HCT116 (cell line): Measurements from ENCODE around the gene SLC25A33. TPM values are rescaled to one million over a fixed set of nuclear protein-coding genes. Genes with fewer than 3 reads are reported as not detected.

Source experiments
- ATAC-seq: fragments of 200-7000 bp; cut with Tn5 transposase; 2 replicates; pipeline ENCODE4 v1.9.1; 2020; ENCODE audit warnings: mild to moderate bottlenecking, moderate library complexity
- BruUV-seq: library from RNA; stranded (reverse); fragments of 400-500 nt; replicated peaks from 2 replicates; lab custom pipeline; 2021; lab: Mats Ljungman, UMichigan
- CTCF ChIA-PET: fragments of 300-600 bp; sonication (Branson Sonifier 250); formaldehyde crosslinking; loops from one replicate; lab custom pipeline; 2021; ENCODE audit warnings: antibody characterized with exemption; lab: Charles Lee
- POLR2A ChIA-PET: fragments of 300-600, 350-600 bp; sonication (Branson Sonifier 250); formaldehyde crosslinking; loops from one replicate; lab custom pipeline; 2021; ENCODE audit warnings: antibody characterized with exemption; lab: Charles Lee
- RAD21 ChIA-PET, 2 experiments: fragments of 300-600 bp; sonication (Branson Sonifier 250); formaldehyde crosslinking; loops; one replicate each; lab custom pipeline; 2023; ENCODE audit warnings: low total read pairs in 2 of 2; ENCODE audit not compliant: uncharacterized antibody in 2 of 2, unreplicated experiment in 2 of 2, low non-redundant PET in 1 of 2; lab: Charles Lee
- DNase-seq: peaks from one replicate; pipeline ENCODE4 v3.0.0-alpha.2; 2010; ENCODE audit warnings: low read depth, low spot score
- H2AFZ ChIP-seq: fragments of 200-600 bp; shearing (Covaris generic), sonication (generic); 2 replicates; pipeline ENCODE4 v1.6.1; 2017; ENCODE audit warnings: low read depth, mixed run types, mixed read lengths, antibody characterized with exemption, low read length; ENCODE audit not compliant: poor library complexity, severe bottlenecking
- H3K27ac ChIP-seq: 2 replicates; pipeline ENCODE4 v1.5.1; 2012; ENCODE audit warnings: low read depth, low read length
- H3K27me3 ChIP-seq: fragments of 200-600 bp; sonication (generic); 2 replicates; pipeline ENCODE4 v1.6.1; 2016; ENCODE audit warnings: mixed run types, low read length, mixed read lengths; ENCODE audit not compliant: insufficient read depth
- H3K36me3 ChIP-seq, 2 experiments: fragments of 200-500 bp in 1 of 2; fragments of 200-600 bp in 1 of 2; sonication (Bioruptor generic) in 1 of 2; sonication (generic) in 1 of 2; 2 replicates each; pipeline versions ENCODE4 v1.5.1 to v1.6.1; 2014 to 2016; ENCODE audit warnings: low read length in 2 of 2, inconsistent platforms in 1 of 2, mixed read lengths in 1 of 2, mixed run types in 1 of 2; ENCODE audit not compliant: insufficient read depth in 2 of 2, control insufficient read depth in 1 of 2
- H3K4me1 ChIP-seq, 2 experiments: fragments of 200-600 bp in 1 of 2; sonication (generic) in 1 of 2; 2 replicates each; pipeline versions ENCODE4 v1.5.1 to v1.6.1; 2012 to 2017; ENCODE audit warnings: low read length in 2 of 2, inconsistent platforms in 1 of 2, mild to moderate bottlenecking in 1 of 2, mixed read lengths in 1 of 2, mixed run types in 1 of 2, moderate library complexity in 1 of 2; ENCODE audit not compliant: insufficient read depth in 2 of 2, control insufficient read depth in 1 of 2
- H3K4me2 ChIP-seq: fragments of 200-600 bp; sonication (generic); 2 replicates; pipeline ENCODE4 v1.6.1; 2017; ENCODE audit warnings: mixed run types, low read length, mixed read lengths
- H3K4me3 ChIP-seq, 2 experiments: fragments of 200-600 bp in 1 of 2; sonication (generic) in 1 of 2; replicated peaks in 1 of 2; 2 replicates each; pipeline ENCODE4 v1.5.1; 2011 to 2016; ENCODE audit warnings: low read length in 2 of 2, control low read depth in 1 of 2, low read depth in 1 of 2, mild to moderate bottlenecking in 1 of 2, mixed read lengths in 1 of 2, mixed run types in 1 of 2
- H3K79me2 ChIP-seq: fragments of 200-600 bp; sonication (generic); 2 replicates; pipeline ENCODE4 v1.6.1; 2017; ENCODE audit warnings: mild to moderate bottlenecking, mixed run types, low read length, moderate library complexity, mixed read lengths; ENCODE audit not compliant: insufficient read depth
- H3K9ac ChIP-seq: fragments of 200-600 bp; sonication (generic); 2 replicates; pipeline ENCODE4 v1.6.1; 2016; ENCODE audit warnings: low read length, mixed read lengths
- H3K9me2 ChIP-seq: fragments of 200-600 bp; sonication (generic), shearing (Covaris generic); 2 replicates; pipeline ENCODE4 v1.6.1; 2017; ENCODE audit warnings: mixed run types, mild to moderate bottlenecking, moderate library complexity; ENCODE audit not compliant: insufficient read depth
- H3K9me3 ChIP-seq, 2 experiments: fragments of 200-500 bp in 1 of 2; fragments of 200-600 bp in 1 of 2; sonication (Bioruptor generic) in 1 of 2; sonication (generic) in 1 of 2; 2 replicates each; pipeline ENCODE4 v1.6.1; 2014 to 2017; ENCODE audit warnings: low read length in 2 of 2, mixed read lengths in 2 of 2, inconsistent platforms in 1 of 2, low read depth in 1 of 2, mild to moderate bottlenecking in 1 of 2, mixed run types in 1 of 2, moderate library complexity in 1 of 2; ENCODE audit not compliant: control insufficient read depth in 1 of 2, insufficient read depth in 1 of 2
- H4K20me1 ChIP-seq: fragments of 200-600 bp; sonication (generic), shearing (Covaris generic); 2 replicates; pipeline ENCODE4 v1.6.1; 2017; ENCODE audit warnings: mixed run types, mild to moderate bottlenecking, moderate library complexity; ENCODE audit not compliant: insufficient read depth
- EGR1 ChIP-seq: IDR thresholded peaks from 2 replicates; pipeline ENCODE4 v1.6.1; 2012; ENCODE audit warnings: low read depth
- FOSL1 ChIP-seq: IDR thresholded peaks from 2 replicates; pipeline ENCODE4 v1.6.1; 2012; ENCODE audit warnings: low read depth
- POLR2A ChIP-seq: IDR thresholded peaks from 2 replicates; pipeline ENCODE4 v1.7.0; 2011; ENCODE audit warnings: borderline replicate concordance; ENCODE audit not compliant: insufficient read depth, insufficient read length; ENCODE audit errors: extremely low read depth
- RAD21 ChIP-seq: IDR thresholded peaks from 2 replicates; pipeline ENCODE4 v1.6.1; 2012; ENCODE audit warnings: low read depth, mild to moderate bottlenecking
- REST ChIP-seq: IDR thresholded peaks from 2 replicates; pipeline ENCODE4 v1.6.1; 2012; ENCODE audit warnings: low read depth
- SP1 ChIP-seq: IDR thresholded peaks from 2 replicates; pipeline ENCODE4 v1.6.1; 2012; ENCODE audit warnings: low read depth
- SRF ChIP-seq: IDR thresholded peaks from 2 replicates; pipeline ENCODE4 v1.6.1; 2012; ENCODE audit warnings: low read depth
- TCF7L2 ChIP-seq: IDR thresholded peaks from 2 replicates; pipeline ENCODE4 v1.7.0; 2011; ENCODE audit warnings: borderline replicate concordance, inconsistent platforms; ENCODE audit not compliant: insufficient read depth, insufficient read length; ENCODE audit errors: extremely low read depth
- YY1 ChIP-seq: IDR thresholded peaks from 2 replicates; pipeline ENCODE4 v1.6.1; 2011; ENCODE audit warnings: low read length, low read depth, moderate library complexity, mild to moderate bottlenecking; ENCODE audit not compliant: insufficient replicate concordance; ENCODE audit errors: extremely low read depth
- ZNF274 ChIP-seq: fragments of 200-500 bp; sonication (Bioruptor generic); IDR thresholded peaks from 2 replicates; pipeline ENCODE4 v1.6.1; 2014; ENCODE audit warnings: mild to moderate bottlenecking, low read depth, low read length, inconsistent platforms
- intact Hi-C: fragments of 100-400 bp; cut with micrococcal nuclease; formaldehyde crosslinking; loops from 2 replicates; pipeline ENCODE4 v1.10.0; 2022
- total RNA-seq: library from RNA; stranded (reverse); gene quantifications from one replicate; pipeline ENCODE4 v1.2.1, GENCODE V29; 2021; ENCODE audit not compliant: unreplicated experiment
- TF ChIP-seq, protein P1 (sequence below): IDR thresholded peaks from 2 replicates; pipeline ENCODE4 v1.6.1; 2012
- TF ChIP-seq, protein P2 (sequence below), 3 experiments: fragments of 200-600 bp in 1 of 3; sonication (generic) in 1 of 3; IDR thresholded peaks in 2 of 3; conservative IDR thresholded peaks in 1 of 3; 2 replicates each; pipeline ENCODE4 v1.5.1; 2012 to 2017; ENCODE audit warnings: low read depth in 2 of 3, low read length in 2 of 3, antibody characterized with exemption in 1 of 3, borderline replicate concordance in 1 of 3, control low read depth in 1 of 3, mild to moderate bottlenecking in 1 of 3, mixed read lengths in 1 of 3, mixed run types in 1 of 3, moderate library complexity in 1 of 3; ENCODE audit not compliant: insufficient read depth in 1 of 3
- TF ChIP-seq, protein P3 (sequence below): IDR thresholded peaks from 2 replicates; pipeline ENCODE4 v1.6.1; 2011; ENCODE audit warnings: mild to moderate bottlenecking, low read length, moderate library complexity; ENCODE audit not compliant: insufficient replicate concordance; ENCODE audit errors: extremely low read depth

SLC25A33 gene
- total RNA-seq, 1 experiment from 2014 or later: 9.8 TPM

GRCh38 chr1:9539165-9539828 is at the start of gene SLC25A33 (continued):
- TF ChIP-seq SRF (no peak), TCF7L2 (no peak), SP1 (peak; percentile 92), FOSL1 (no peak)
- TF ChIP-seq, protein P1, sequence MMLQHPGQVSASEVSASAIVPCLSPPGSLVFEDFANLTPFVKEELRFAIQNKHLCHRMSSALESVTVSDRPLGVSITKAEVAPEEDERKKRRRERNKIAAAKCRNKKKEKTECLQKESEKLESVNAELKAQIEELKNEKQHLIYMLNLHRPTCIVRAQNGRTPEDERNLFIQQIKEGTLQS: no peak

DNA sequence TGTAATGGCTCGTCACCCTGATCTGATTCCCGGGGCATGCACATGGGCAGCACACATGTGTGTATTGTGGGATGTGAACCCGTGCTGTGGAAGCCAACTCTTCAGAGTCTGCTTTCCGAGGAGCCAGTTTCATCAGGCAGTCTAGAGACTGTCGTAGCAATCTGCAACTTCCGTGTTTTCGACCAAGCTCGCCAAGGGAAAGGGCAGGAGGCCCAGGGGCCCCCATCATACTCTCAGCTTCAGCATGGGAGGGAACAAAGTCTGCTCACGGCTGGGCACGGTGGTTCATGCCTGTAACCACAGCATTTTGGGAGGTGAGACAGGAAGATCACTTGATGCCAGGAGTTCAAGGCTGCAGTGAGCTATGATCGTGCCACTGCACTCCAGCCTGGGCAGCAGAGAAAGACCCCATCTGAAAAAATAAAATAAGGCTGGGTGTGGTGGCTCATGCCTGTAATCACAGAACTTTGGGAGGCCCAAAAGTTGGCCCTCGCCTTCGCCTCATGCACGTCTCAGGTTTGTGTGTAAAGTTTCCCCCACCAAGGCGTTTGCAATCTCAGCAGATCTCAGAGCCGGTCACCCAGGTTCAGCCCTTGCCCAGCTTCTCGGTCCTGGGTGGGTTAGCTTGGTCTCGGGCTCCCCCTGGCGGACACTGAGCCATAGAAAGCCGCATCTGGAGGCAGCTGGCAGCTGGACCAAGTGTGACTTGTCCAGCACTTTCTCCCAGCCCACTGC is 48.5 kb upstream of the SLC25A33 start:
- POLR2A ChIA-PET: no interaction called here
- H3K9me2 ChIP-seq: no peaks in the 10 kb centered on the region
- no peaks in the 10 kb centered on the region for H3K27me3 ChIP-seq
- H3K36me3 ChIP-seq: no peaks in the 10 kb centered on the region
- no peaks in the 10 kb centered on the region for H3K9me3 ChIP-seq
- H3K79me2 ChIP-seq: no peaks in the 10 kb centered on the region
- TF ChIP-seq ZNF274 (no peak), POLR2A (no peak), EGR1 (no peak), YY1 (peak; percentile 44), RAD21 (peak; percentile 99), REST (no peak)
- TF ChIP-seq, protein P2, sequence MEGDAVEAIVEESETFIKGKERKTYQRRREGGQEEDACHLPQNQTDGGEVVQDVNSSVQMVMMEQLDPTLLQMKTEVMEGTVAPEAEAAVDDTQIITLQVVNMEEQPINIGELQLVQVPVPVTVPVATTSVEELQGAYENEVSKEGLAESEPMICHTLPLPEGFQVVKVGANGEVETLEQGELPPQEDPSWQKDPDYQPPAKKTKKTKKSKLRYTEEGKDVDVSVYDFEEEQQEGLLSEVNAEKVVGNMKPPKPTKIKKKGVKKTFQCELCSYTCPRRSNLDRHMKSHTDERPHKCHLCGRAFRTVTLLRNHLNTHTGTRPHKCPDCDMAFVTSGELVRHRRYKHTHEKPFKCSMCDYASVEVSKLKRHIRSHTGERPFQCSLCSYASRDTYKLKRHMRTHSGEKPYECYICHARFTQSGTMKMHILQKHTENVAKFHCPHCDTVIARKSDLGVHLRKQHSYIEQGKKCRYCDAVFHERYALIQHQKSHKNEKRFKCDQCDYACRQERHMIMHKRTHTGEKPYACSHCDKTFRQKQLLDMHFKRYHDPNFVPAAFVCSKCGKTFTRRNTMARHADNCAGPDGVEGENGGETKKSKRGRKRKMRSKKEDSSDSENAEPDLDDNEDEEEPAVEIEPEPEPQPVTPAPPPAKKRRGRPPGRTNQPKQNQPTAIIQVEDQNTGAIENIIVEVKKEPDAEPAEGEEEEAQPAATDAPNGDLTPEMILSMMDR (IDR thresholded peaks at IDR 0.05 in 2 of 3, conservative IDR thresholded peaks at IDR 0.05 in 1 of 3; ENCODE audit: borderline replicate concordance in 1 of 3, insufficient read depth in 1 of 3, low read depth in 2 of 3, low read length in 2 of 3): peak; percentile 86 to 92 (median 91)
- TF ChIP-seq, protein P1: no peak
- TF ChIP-seq, protein P3, sequence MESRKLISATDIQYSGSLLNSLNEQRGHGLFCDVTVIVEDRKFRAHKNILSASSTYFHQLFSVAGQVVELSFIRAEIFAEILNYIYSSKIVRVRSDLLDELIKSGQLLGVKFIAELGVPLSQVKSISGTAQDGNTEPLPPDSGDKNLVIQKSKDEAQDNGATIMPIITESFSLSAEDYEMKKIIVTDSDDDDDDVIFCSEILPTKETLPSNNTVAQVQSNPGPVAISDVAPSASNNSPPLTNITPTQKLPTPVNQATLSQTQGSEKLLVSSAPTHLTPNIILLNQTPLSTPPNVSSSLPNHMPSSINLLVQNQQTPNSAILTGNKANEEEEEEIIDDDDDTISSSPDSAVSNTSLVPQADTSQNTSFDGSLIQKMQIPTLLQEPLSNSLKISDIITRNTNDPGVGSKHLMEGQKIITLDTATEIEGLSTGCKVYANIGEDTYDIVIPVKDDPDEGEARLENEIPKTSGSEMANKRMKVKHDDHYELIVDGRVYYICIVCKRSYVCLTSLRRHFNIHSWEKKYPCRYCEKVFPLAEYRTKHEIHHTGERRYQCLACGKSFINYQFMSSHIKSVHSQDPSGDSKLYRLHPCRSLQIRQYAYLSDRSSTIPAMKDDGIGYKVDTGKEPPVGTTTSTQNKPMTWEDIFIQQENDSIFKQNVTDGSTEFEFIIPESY: no peak
- TF ChIP-seq, all 23 proteins: peak for 3
- Histone ChIP-seq H3K4me1 (peaks cover 0 to 17% of the 10 kb centered on the region in 2 experiments; a peak in 2 of 4 replicates), H2AFZ (peak overlapping the region; percentile 54), H3K27ac (no peak overlapping the region), H3K4me3 (no peak overlapping the region), H3K9ac (no peak overlapping the region), H4K20me1 (no peaks in the 10 kb centered on the region), H3K4me2 (0 out of 2 replicates have a peak overlapping the region, but pooled peaks have one; percentile 14)
- ChIA-PET CTCF (interaction anchor here (1.0 to 5.3 kb wide), 18 partner anchors 8 to 380 kb away, joined by 3 to 60 read pairs (median 5); partner anchors contain the start of gene H6PD), RAD21 (interaction anchor here (1.0 to 1.8 kb wide), 8 partner anchors 50 to 380 kb away, joined by 3 to 13 read pairs (median 6); no protein-coding TSS in a partner anchor)
- intact Hi-C loops: loop anchor here (1.0 to 5.0 kb wide), 4 partner anchors 201 to 573 kb away; no protein-coding TSS in a partner anchor
- no TSS peak for BruUV-seq
- DNase-seq (peak; percentile 71), ATAC-seq (peak; percentile 81)
